ENCODE measurements around the gene JAKMIP3.

JAKMIP3 gene

DNA sequence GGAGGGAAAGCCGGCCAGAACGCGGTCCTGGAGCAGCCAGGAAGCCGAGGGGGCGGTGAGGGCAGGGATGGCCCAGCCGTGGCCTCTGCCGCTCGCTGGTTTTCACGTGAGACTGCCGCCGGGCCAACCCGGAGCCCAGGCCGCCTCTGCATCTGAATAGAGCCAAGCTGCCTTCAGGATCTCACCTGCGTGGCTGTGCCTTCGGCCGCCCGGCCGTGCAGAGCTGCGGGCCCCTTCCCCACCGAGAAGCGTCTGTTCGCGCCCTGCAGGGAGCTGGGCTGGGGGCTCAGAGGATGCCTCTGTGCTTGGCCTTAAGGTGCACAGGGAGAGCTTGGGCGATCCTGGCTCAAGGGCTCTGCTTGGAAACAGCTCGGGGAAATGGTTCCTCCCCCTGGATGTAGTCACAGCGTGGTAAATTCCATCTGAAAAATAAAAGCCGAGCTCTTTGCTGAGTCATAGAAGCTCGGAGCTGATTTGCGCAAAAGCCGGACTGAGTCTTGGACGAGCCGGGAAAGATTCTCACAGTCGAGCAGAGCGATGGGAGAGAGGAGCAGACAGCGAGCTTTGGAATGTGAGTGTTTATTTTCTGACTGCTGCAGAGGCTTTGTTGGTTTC lies at the start of gene JAKMIP3:
Gene JAKMIP3, plus strand, starts transcription at position 456 of the 615 bp plus-strand sequence. CDS start 38,863 bp downstream, outside the sequence.
- no peak for DNase-seq

DNA sequence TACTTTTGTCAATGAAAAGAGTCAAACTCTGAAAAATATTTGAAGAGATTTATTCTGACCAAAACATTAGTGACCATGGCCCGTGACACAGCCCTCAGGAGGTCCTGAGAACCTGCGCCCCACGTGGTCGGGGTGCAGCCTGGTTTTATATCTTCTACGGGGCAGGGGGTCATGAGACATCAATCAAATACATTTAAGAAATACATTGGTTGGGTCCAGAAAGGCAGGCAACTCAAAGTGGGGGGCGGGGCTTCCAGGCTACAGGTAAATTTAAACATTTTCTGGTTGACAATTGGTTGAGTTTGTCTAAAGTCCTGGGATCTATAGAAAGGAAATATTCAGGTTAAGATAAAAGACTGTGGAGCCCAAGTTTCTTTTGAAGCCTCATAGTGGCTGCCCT lies 49.2 kb upstream of the JAKMIP3 start:
- DNase-seq: no peak

DNA sequence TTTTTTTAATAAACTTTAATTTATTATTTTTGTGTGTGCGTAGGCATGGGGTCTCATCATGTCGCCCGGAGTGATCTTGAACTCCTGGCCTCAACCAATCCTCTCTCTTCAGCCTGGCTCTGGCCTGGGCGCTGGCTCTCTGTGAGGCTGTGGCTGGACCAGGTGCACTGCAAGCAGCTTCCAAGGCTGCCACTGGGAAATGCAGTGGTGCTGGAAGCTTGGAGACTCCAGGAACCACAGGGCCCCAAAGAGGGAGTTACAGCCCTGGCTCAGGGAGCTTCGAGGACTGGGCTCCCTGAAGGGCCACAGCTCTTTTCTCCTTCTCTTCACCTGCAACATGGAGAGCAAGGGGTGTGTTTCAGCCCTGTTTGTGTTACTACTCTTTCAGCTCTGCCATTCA lies 47.3 kb upstream of the JAKMIP3 start:
- no peak for DNase-seq

GRCh38 chr10:132019366-132019765 lies 46.4 kb upstream of the JAKMIP3 start:
- no peak for DNase-seq

- DNase-seq: no peak
Measured at GRCh38 chr10:132020456-132020855, 45.3 kb upstream of the JAKMIP3 start.

- no peak for DNase-seq
Measured at GRCh38 chr10:132021046-132021445, 44.7 kb upstream of the JAKMIP3 start.

GRCh38 chr10:132021504-132022143 lies 44.1 kb upstream of the JAKMIP3 start:
- no peak for DNase-seq

GRCh38 chr10:132022241-132022640 lies 43.5 kb upstream of the JAKMIP3 start:
- no peak for DNase-seq

DNA sequence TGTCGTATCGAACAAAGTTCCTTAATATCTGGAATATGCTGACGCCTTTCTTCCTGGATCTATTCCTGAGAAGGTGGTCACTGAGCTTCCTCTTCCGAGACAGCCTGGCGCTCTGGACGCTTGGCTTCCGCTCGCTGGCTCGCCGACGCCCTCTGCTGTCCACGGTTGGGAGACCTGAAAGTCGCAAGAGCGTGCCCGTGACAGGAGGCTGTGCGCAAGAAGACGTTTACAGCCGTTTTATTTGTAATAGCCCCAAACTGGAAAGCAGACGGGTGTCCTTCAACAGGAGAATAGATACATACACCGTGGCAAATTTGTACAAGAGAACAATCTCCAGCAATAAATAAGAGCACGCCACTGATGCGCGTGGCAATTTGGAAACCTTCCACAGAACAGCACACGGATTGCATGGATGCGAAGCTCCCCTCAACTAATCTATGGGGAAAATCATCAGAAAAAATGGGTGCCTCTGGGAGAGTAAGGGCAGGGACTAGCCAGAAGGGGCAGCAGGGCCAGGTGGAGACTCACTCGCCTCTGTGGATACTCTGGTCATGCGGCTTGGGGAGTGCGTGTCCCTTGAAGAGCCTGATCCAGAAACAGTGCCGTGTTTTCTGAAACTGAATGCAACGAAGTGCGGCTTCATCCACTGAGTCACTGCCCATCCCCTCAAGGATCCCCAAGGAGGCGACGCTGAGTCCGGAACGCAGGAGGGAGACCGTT lies 42.5 kb upstream of the JAKMIP3 start:
- peak; percentile 83 to 87 for DNase-seq

DNA sequence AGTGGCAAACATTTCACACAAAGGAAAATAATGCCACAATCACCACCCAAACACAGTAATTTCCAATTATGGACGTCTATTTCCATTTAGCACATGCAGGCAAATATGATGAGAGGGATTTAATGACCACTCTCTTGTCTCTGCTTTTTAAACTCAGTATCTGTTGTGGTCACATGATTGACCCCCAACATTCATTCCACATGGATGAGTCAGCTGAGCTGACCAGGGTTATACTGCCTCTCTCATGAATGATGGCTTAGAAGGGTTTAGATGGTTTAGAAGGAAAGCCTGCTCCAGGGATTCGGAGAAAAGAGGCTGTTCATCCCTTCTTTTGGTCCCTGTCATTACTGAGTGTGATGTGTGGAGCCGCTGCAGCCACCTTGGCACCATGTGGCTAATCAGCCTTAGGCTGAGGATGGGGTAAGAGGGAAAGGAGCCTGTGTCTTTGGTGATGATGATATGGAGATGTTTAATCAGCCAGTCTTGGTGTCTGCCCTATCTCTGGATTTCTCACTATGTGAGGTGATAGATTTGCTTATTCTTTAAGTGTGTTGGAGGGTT lies 38.2 kb upstream of the JAKMIP3 start:
- DNase-seq: no peak

- no peak for DNase-seq
Measured at GRCh38 chr10:132028706-132029105, 37.0 kb upstream of the JAKMIP3 start.

GRCh38 chr10:132030898-132031463 lies 34.8 kb upstream of the JAKMIP3 start:
- DNase-seq: no peak

- DNase-seq: no peak
Measured at GRCh38 chr10:132033632-132034031, 32.1 kb upstream of the JAKMIP3 start.

- DNase-seq: no peak
Measured at GRCh38 chr10:132035476-132035875, 30.3 kb upstream of the JAKMIP3 start.

- peak in 1 of 2 experiments; percentile 5 for DNase-seq
Measured at GRCh38 chr10:132036153-132036886, 29.4 kb upstream of the JAKMIP3 start.

DNA sequence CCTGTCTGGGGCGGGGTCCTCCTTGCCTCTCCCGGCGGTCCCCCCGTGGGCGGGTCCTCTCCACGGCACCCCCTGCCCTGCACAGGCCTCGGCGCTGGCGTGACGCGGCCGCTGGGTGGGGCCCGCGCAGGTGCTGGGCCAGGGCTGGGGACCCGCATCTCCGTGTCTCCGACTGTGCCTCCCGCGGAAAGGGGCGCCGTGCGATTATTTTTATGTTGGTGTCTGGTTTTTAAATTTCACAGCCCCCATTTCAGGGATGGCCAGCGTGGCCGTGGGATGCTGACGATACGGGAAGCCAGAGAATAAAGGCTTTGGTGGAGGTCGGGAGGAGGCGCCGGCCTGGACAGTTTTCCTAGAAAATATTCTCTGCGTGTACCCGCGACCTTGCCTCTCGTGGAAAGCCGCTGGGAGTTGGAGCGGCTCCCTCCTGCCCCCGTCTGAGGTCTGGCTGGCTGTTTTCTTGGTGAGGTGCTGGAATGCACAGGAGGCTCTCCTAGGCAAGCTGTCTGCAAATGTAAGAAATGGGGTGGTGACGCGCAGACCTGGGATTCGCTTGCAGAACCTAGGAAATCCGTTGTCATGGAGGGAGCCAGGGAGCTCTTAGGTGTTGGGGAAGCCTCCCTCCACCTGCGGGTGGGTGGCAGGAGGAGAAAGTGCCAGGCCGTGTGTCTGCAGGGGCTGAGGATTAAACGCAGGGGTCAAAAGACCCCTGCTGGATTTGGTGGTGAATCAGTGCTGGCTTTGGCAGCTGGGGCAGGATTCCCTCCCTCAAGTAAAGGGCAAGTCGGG lies 28.7 kb upstream of the JAKMIP3 start:
- no peak for DNase-seq

- DNase-seq: no peak
Measured at GRCh38 chr10:132037676-132037975, 28.1 kb upstream of the JAKMIP3 start.

DNA sequence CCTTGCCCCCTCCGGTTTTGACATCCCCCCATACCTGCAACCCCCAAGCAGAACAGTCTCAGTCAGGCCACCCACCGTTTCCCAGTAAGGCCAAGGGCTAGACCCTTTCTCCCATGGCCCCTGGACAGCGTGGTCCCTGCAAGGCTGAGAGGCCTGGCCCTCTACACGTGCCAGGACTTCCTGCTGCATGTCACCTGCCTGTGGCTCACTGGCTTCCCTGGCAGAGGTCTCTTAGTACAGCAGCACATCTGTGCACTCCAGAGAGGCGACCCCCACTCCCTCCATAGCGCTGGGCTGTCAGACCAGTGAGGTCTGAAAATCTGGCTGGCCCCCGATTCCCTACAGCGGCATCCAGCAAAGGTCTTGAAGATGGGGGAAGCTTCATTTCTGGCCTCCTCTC lies 26.4 kb upstream of the JAKMIP3 start:
- DNase-seq: no peak

DNA sequence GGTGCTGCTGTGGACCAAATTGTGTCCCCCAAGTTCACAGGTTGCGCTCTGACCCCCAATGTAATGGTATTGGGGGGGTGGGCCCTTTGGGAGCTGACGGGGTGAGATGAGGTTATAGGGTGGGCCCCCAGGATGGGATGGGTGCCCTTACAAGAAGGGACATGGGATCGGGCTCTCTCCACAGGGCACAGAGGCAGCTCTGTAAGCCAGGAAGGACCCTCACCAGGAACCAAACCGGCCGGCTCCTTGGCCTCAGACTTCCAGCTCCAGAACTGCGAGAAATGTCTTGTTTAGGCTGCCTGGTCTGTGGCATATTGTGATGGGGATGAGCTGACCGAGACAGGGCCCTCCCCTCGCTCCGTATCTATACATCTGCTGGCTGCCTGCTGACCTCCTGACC lies 25.7 kb upstream of the JAKMIP3 start:
- no peak for DNase-seq

- no peak for DNase-seq
Measured at GRCh38 chr10:132041340-132041739, 24.4 kb upstream of the JAKMIP3 start.

DNA sequence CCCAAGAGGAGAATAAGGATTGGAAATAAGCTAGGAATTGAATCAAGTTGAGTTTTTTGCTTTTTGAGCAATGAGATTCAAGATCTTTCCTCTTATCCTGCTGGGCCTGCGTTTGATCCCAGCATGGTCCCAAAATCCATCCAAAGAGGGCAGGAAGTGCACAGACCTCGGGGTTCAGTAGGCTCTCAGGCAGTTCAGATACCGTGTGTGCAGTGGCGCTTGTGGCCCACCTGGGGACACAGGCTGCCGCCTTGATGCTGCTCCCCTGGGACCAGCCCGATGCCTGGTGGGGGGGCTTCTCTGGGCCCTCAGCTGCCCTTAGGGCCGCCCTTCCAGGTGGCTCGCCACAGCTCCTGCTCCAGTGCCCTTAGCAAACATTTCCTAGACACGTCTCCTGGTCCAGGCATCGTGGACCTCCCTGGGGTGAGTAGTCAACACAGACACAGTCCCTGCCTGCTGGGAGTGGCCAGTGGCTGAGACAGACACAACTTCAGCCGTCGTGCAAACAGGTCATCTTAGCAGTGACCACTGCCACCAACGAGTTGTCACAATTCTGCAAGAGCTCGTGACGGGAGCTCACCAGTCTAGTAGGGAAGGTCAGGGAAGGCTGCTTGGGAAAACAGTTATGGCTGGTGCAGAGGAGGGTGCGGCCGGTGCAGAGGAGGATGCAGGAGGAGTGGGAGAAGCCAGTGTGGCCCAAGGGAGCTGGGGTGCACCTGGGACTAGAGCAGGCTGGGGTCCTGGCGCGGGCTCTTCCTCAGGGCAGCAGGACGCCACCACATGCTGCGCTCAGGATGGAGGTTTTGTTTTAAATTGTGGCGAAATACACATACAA lies 21.7 kb upstream of the JAKMIP3 start:
- DNase-seq: no peak

Measured in activated CD4-positive, alpha-beta T cell treated with anti-CD3 and anti-CD28 coated beads, Interleukin-2, amount 50 U/mL, for 48 hours (primary cell).